Measurements from ENCODE around the gene ACTMAP. TPM values are rescaled to one million over a fixed set of nuclear protein-coding genes. Genes with fewer than 3 reads are reported as not detected.

The ACTMAP gene
- total RNA-seq, 2 experiments from 2014 or later = 5.0 to 54.8 TPM

GRCh38 chr19:40721936-40722661, 28.2 kb downstream of the ACTMAP start:
- ChIA-PET CTCF (ENCODE audit: unreplicated experiment) (no interaction called here), POLR2A (interaction anchor here (0.7 to 1.0 kb wide), 3 partner anchors 15 to 29 kb away, joined by 3 to 4 read pairs (median 3); partner anchors contain the start of genes ACTMAP and SNRPA)
- TF ChIP-seq CTCF (conservative IDR thresholded peaks at IDR 0.05; ENCODE audit: low read length) (no peak), EZH2phosphoT487 (IDR thresholded peaks at IDR 0.05; ENCODE audit: borderline replicate concordance, low read depth, low read length) (no peak)
- Histone ChIP-seq H2AFZ (ENCODE audit: low read length) (no peak overlapping the region), H3K4me2 (ENCODE audit: low read length) (no peak overlapping the region), H3K9me3 (ENCODE audit: low read length) (no peaks in the 10 kb centered on the region), H3K9me2 (ENCODE audit: insufficient read depth, low read length) (no peaks in the 10 kb centered on the region), H3K79me2 (ENCODE audit: insufficient read depth, low read depth, low read length) (peaks cover 15% of the 10 kb centered on the region), H3K4me3 (ENCODE audit: low read depth, low read length, poor library complexity, severe bottlenecking) (no peak overlapping the region), H3K27ac (ENCODE audit: low read depth, low read length, poor library complexity, severe bottlenecking) (no peak overlapping the region), H3K4me1 (ENCODE audit: insufficient read depth, low read length, poor library complexity, severe bottlenecking) (peaks cover 24% of the 10 kb centered on the region), H4K20me1 (ENCODE audit: insufficient read depth, low read length) (no peaks in the 10 kb centered on the region), H3K36me3 (ENCODE audit: insufficient read depth, low read length) (peaks cover 7% of the 10 kb centered on the region; the same call in 1 of the 2 replicates)
- intact Hi-C loops (cut with micrococcal nuclease; ENCODE audit: unreplicated experiment) = no loop called here
- no TSS peak for BruUV-seq (replicated peaks)
- no peak for DNase-seq (ENCODE audit: low spot score)

- H3K4me3 ChIP-seq (ENCODE audit: low read depth, low read length, poor library complexity, severe bottlenecking) = no peak overlapping the region
- TF ChIP-seq EZH2phosphoT487 (IDR thresholded peaks at IDR 0.05; ENCODE audit: borderline replicate concordance, low read depth, low read length) = no peak
- TF ChIP-seq CTCF (conservative IDR thresholded peaks at IDR 0.05; ENCODE audit: low read length) = no peak
- H3K9me3 ChIP-seq (ENCODE audit: low read length) = no peaks in the 10 kb centered on the region
- no peak overlapping the region for H3K27ac ChIP-seq (ENCODE audit: low read depth, low read length, poor library complexity, severe bottlenecking)
- no peaks in the 10 kb centered on the region for H3K9me2 ChIP-seq (ENCODE audit: insufficient read depth, low read length)
- peaks cover 17% of the 10 kb centered on the region for H3K79me2 ChIP-seq (ENCODE audit: insufficient read depth, low read depth, low read length)
- no TSS peak for BruUV-seq (replicated peaks)
- intact Hi-C loops (cut with micrococcal nuclease; ENCODE audit: unreplicated experiment) = no loop called here
- no peaks in the 10 kb centered on the region for H4K20me1 ChIP-seq (ENCODE audit: insufficient read depth, low read length)
- ChIA-PET CTCF (ENCODE audit: unreplicated experiment) (no interaction called here), POLR2A (interaction anchor here (0.6 to 0.7 kb wide), 3 partner anchors 12 to 630 kb away, joined by 3 to 4 read pairs (median 3); partner anchors contain the start of gene ZNF780A)
- no peak for DNase-seq (ENCODE audit: low spot score)
- peaks cover under 1% of the 10 kb centered on the region; the same call in 1 of the 2 replicates for H3K36me3 ChIP-seq (ENCODE audit: insufficient read depth, low read length)
- no peak overlapping the region for H2AFZ ChIP-seq (ENCODE audit: low read length)
- H3K4me2 ChIP-seq (ENCODE audit: low read length) = no peak overlapping the region
- peaks cover 24% of the 10 kb centered on the region for H3K4me1 ChIP-seq (ENCODE audit: insufficient read depth, low read length, poor library complexity, severe bottlenecking)
These were observed 29.2 kb downstream of the ACTMAP start for GRCh38 chr19:40721140-40721486.

- ChIA-PET CTCF (ENCODE audit: unreplicated experiment) (no interaction called here), POLR2A (no interaction called here)
- Histone ChIP-seq H3K9me2 (ENCODE audit: insufficient read depth, low read length) (no peaks in the 10 kb centered on the region), H3K4me3 (ENCODE audit: low read depth, low read length, poor library complexity, severe bottlenecking) (peak overlapping the region; percentile 70), H4K20me1 (ENCODE audit: insufficient read depth, low read length) (no peaks in the 10 kb centered on the region), H3K4me2 (ENCODE audit: low read length) (peak overlapping the region; percentile 99), H2AFZ (ENCODE audit: low read length) (peak overlapping the region; percentile 78; the same call in 1 of the 2 replicates), H3K9me3 (ENCODE audit: low read length) (no peaks in the 10 kb centered on the region), H3K4me1 (ENCODE audit: insufficient read depth, low read length, poor library complexity, severe bottlenecking) (peaks cover 30% of the 10 kb centered on the region), H3K27ac (ENCODE audit: low read depth, low read length, poor library complexity, severe bottlenecking) (peak overlapping the region; percentile 46), H3K36me3 (ENCODE audit: insufficient read depth, low read length) (no peaks in the 10 kb centered on the region), H3K79me2 (ENCODE audit: insufficient read depth, low read depth, low read length) (peaks cover 23% of the 10 kb centered on the region)
- no peak for TF ChIP-seq CTCF (conservative IDR thresholded peaks at IDR 0.05; ENCODE audit: low read length)
- no peak for TF ChIP-seq EZH2phosphoT487 (IDR thresholded peaks at IDR 0.05; ENCODE audit: borderline replicate concordance, low read depth, low read length)
- intact Hi-C loops (cut with micrococcal nuclease; ENCODE audit: unreplicated experiment) = no loop called here
- DNase-seq (ENCODE audit: low spot score) = peak; percentile 26
- no TSS peak for BruUV-seq (replicated peaks)
These were observed 30.8 kb downstream of the ACTMAP start for GRCh38 chr19:40719414-40719894.

Measured in OCI-LY7 (cell line).